A673 (cell line): ENCODE results near the gene OR5H1.

Experiments used
- CTCF ChIP-seq: fragments of 300-800, 200-600 bp; sonication (generic); conservative IDR thresholded peaks from 2 replicates; pipeline ENCODE4 v1.5.1; 2017; ENCODE audit warnings: low read depth, mild to moderate bottlenecking, antibody characterized with exemption, low read length, moderate library complexity, mixed read lengths
- EZH2 ChIP-seq: fragments of 200-600 bp; sonication (generic); IDR thresholded peaks from 2 replicates; pipeline ENCODE4 v1.6.1; 2017; ENCODE audit warnings: borderline replicate concordance, low read depth, mild to moderate bottlenecking, mixed read lengths, antibody characterized with exemption, low read length; ENCODE audit not compliant: poor library complexity, severe bottlenecking

- TF ChIP-seq EZH2: no peak
- TF ChIP-seq CTCF: no peak
Observed at GRCh38 chr3:98099848-98100247, 30.7 kb upstream of the OR5H1 start.
